HK-2 (cell line): Measurements from ENCODE around the gene NHERF1.

Source experiments
- DNase-seq: peaks from one replicate; pipeline ENCODE4 v3.0.0-alpha.2; 2018; ENCODE audit not compliant: unreplicated experiment

NHERF1 gene

GRCh38 chr17:74749279-74750038 is 1.0 kb downstream of the NHERF1 start:
- DNase-seq = peak; percentile 66

GRCh38 chr17:74750039-74750326 is 1.6 kb downstream of the NHERF1 start:
- DNase-seq = no peak

- no peak for DNase-seq
Measured at GRCh38 chr17:74750327-74751069, 2.1 kb downstream of the NHERF1 start.

- DNase-seq = no peak
Measured at GRCh38 chr17:74752415-74752814, 4.0 kb downstream of the NHERF1 start.

GRCh38 chr17:74752822-74753401 is 4.5 kb downstream of the NHERF1 start:
- DNase-seq = no peak

GRCh38 chr17:74754832-74755231 is 6.4 kb downstream of the NHERF1 start:
- DNase-seq = no peak

GRCh38 chr17:74755533-74755932 is 7.1 kb downstream of the NHERF1 start:
- no peak for DNase-seq

GRCh38 chr17:74756891-74757290 is 8.5 kb downstream of the NHERF1 start:
- no peak for DNase-seq

- DNase-seq = no peak
Measured at GRCh38 chr17:74757502-74757901, 9.1 kb downstream of the NHERF1 start.

- no peak for DNase-seq
Measured at GRCh38 chr17:74757931-74758847, 9.8 kb downstream of the NHERF1 start.

GRCh38 chr17:74758848-74759168 is 10.4 kb downstream of the NHERF1 start:
- DNase-seq = no peak

- no peak for DNase-seq
Measured at GRCh38 chr17:74759243-74759801, 10.9 kb downstream of the NHERF1 start.

GRCh38 chr17:74759941-74760340 is 11.5 kb downstream of the NHERF1 start:
- no peak for DNase-seq

- no peak for DNase-seq
Measured at GRCh38 chr17:74760404-74761105, 12.1 kb downstream of the NHERF1 start.

- DNase-seq = no peak
Measured at GRCh38 chr17:74761419-74761818, 13.0 kb downstream of the NHERF1 start.

GRCh38 chr17:74761931-74762330 is 13.5 kb downstream of the NHERF1 start:
- DNase-seq = no peak

- no peak for DNase-seq
Measured at GRCh38 chr17:74763565-74764387, 15.3 kb downstream of the NHERF1 start.

GRCh38 chr17:74764751-74765286 is 16.4 kb downstream of the NHERF1 start:
- DNase-seq = no peak

GRCh38 chr17:74766413-74766812 is 18.0 kb downstream of the NHERF1 start:
- no peak for DNase-seq

GRCh38 chr17:74767111-74767516 is 18.7 kb downstream of the NHERF1 start:
- DNase-seq = no peak
